ENCODE measurements around the gene HOXC5. TPM values are rescaled to one million over a fixed set of nuclear protein-coding genes. Genes with fewer than 3 reads are reported as not detected.

The HOXC5 gene
- total RNA-seq, 1 donor from 2014 or later = not detected

GRCh38 chr12:54004063-54004840 lies 28.6 kb upstream of the HOXC5 start:
- ATAC-seq (ENCODE audit: low read depth) (no peak), DNase-seq (no peak)
- ChIA-PET POLR2A (no interaction called here), CTCF (interaction anchor here (2.5 to 7.4 kb wide), 4 partner anchors 188 to 212 kb away, joined by 19 to 78 read pairs (median 56); partner anchors contain the start of gene SMUG1)
- Mint-ChIP-seq H3K4me3 (no peak overlapping the region), H3K9me3 (no peaks in the 10 kb centered on the region), H3K36me3 (ENCODE audit: low read depth) (no peaks in the 10 kb centered on the region), H3K27me3 (peaks cover 73% of the 10 kb centered on the region), H3K27ac (no peak overlapping the region), H3K4me1 (peaks cover 21% of the 10 kb centered on the region)
- no peak for TF ChIP-seq CTCF (IDR thresholded peaks at IDR 0.05)
- intact Hi-C loops (cut with micrococcal nuclease) = loop anchor here (10.0 kb wide), 2 partner anchors 249 to 391 kb away; partner anchors contain the start of gene CISTR

DNA sequence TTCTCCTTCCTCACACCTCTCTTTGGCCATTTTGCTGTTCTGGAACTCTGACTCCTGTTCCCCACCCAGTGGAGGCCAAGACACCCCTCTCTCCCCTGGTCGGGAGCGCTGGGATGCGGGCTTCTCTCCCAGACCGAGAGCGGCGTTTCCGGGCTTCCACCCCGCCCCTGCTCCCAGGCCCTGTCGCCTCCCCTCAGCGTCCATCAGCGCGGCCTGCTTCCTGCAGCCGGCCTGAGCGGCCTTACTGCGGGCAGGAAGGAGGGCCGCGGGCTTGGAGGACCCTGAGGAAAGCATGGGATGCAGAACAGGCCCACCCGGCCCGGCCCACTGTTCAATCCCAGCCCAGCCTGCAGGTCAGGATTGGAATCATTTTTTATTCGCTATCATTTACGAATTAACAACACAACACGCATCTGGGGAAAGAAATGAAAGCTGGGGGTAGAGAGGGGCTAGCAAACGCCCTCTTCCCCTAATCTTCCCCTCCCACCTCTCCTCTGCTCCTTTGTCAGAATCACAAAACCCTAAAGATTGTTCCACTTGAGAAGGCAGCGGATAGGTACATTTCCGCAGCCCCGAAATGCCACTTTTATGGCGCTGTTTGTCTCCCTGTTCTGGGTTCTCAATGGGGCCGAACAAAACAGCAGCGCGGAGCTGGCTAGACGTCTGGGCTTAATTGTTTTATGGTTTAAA lies 27.9 kb upstream of the HOXC5 start:
- H3K4me3 Mint-ChIP-seq = no peak overlapping the region
- no peaks in the 10 kb centered on the region for H3K9me3 Mint-ChIP-seq
- CTCF ChIA-PET = interaction anchor here (1.3 to 7.4 kb wide), 6 partner anchors 9 to 211 kb away, joined by 6 to 78 read pairs (median 32); partner anchors contain the start of genes HOXC10 and SMUG1
- POLR2A ChIA-PET = no interaction called here
- TF ChIP-seq CTCF (IDR thresholded peaks at IDR 0.05) = no peak
- DNase-seq = no peak
- peaks cover 76% of the 10 kb centered on the region for H3K27me3 Mint-ChIP-seq
- no peak for ATAC-seq (ENCODE audit: low read depth)
- intact Hi-C loops (cut with micrococcal nuclease) = loop anchor here (5.0 to 10.0 kb wide), 4 partner anchors 42 to 390 kb away; partner anchors contain the start of gene CISTR
- H3K36me3 Mint-ChIP-seq (ENCODE audit: low read depth) = no peaks in the 10 kb centered on the region
- H3K27ac Mint-ChIP-seq = no peak overlapping the region
- peaks cover 23% of the 10 kb centered on the region for H3K4me1 Mint-ChIP-seq

DNA sequence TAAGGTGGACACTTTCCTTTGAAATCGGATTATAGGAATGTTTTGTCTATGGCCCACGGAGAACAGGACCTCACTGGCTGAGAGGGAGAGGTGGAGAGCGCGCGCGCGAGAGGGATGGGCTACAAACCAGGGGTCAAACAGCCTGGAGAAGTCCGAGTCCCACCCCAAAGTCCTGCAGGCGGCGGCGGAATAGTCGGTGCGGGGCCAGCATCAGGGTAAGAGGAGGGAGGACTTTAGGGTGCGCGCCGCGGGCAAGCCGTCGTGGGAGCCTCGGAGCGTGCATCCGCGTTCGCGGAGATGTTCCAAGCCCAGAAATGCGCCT lies 27.4 kb upstream of the HOXC5 start:
- no peak for DNase-seq
- no peak for ATAC-seq (ENCODE audit: low read depth)
- CTCF ChIA-PET = interaction anchor here (0.6 to 7.4 kb wide), 15 partner anchors 10 to 213 kb away, joined by 3 to 78 read pairs (median 6); partner anchors contain the start of genes HOXC10, HOXC4, HOXC5 and SMUG1
- no peaks in the 10 kb centered on the region for H3K9me3 Mint-ChIP-seq
- POLR2A ChIA-PET = interaction anchor here (0.6 to 1.7 kb wide), 3 partner anchors 183 to 202 kb away, joined by 3 to 7 read pairs (median 5); partner anchors contain the start of gene SMUG1
- peaks cover 22% of the 10 kb centered on the region for H3K4me1 Mint-ChIP-seq
- H3K27me3 Mint-ChIP-seq = peaks cover 78% of the 10 kb centered on the region
- no peak overlapping the region for H3K27ac Mint-ChIP-seq
- no peak for TF ChIP-seq CTCF (IDR thresholded peaks at IDR 0.05)
- intact Hi-C loops (cut with micrococcal nuclease) = loop anchor here (5.0 to 10.0 kb wide), 4 partner anchors 42 to 389 kb away; partner anchors contain the start of gene CISTR
- no peaks in the 10 kb centered on the region for H3K36me3 Mint-ChIP-seq (ENCODE audit: low read depth)
- no peak overlapping the region for H3K4me3 Mint-ChIP-seq

GRCh38 chr12:54005853-54006558 lies 26.8 kb upstream of the HOXC5 start:
- Mint-ChIP-seq H3K4me3 (peak overlapping the region; percentile 78), H3K27me3 (peaks cover 77% of the 10 kb centered on the region), H3K27ac (no peak overlapping the region), H3K4me1 (peaks cover 23% of the 10 kb centered on the region), H3K36me3 (ENCODE audit: low read depth) (no peaks in the 10 kb centered on the region), H3K9me3 (no peaks in the 10 kb centered on the region)
- POLR2A ChIA-PET = interaction anchor here (0.6 to 1.7 kb wide), 3 partner anchors 183 to 201 kb away, joined by 3 to 7 read pairs (median 5); partner anchors contain the start of gene SMUG1
- CTCF ChIA-PET = interaction anchor here (0.6 to 7.4 kb wide), 17 partner anchors 10 to 212 kb away, joined by 3 to 78 read pairs (median 6); partner anchors contain the start of genes HOXC10, HOXC4, HOXC5 and SMUG1
- intact Hi-C loops (cut with micrococcal nuclease) = loop anchor here (1.0 to 10.0 kb wide), 9 partner anchors 11 to 389 kb away; partner anchors contain the start of genes CISTR and HOXC5
- peak; percentile 83 for DNase-seq
- peak; percentile 89 for ATAC-seq (ENCODE audit: low read depth)
- peak; percentile 67 for TF ChIP-seq CTCF (IDR thresholded peaks at IDR 0.05)
